HEK293T (cell line): ENCODE results near the gene ID3.

Experiments used
- CTCF ChIA-PET: fragments of 350-600 bp; formaldehyde crosslinking; extraction: SDS; loops from one replicate; lab custom pipeline; 2021; ENCODE audit warnings: antibody characterized with exemption, inconsistent platforms; lab: Yijun Ruan, JAX
- POLR2A ChIA-PET: fragments of 350-600 bp; formaldehyde crosslinking; extraction: SDS; loops from one replicate; lab custom pipeline; 2020; ENCODE audit warnings: antibody characterized with exemption, inconsistent platforms; lab: Yijun Ruan, JAX
- DNase-seq: peaks from one replicate; pipeline ENCODE4 v3.0.0; 2012; ENCODE audit warnings: mixed read lengths; ENCODE audit errors: extremely low spot score
- ARNT ChIP-seq: fragments of 450-650 bp; IDR thresholded peaks from 2 replicates; pipeline ENCODE4 v1.6.1; 2017; ENCODE audit warnings: mild to moderate bottlenecking
- BHLHE40 ChIP-seq: fragments of 450-650 bp; IDR thresholded peaks from 2 replicates; pipeline ENCODE4 v1.6.1; 2016; ENCODE audit warnings: mild to moderate bottlenecking, moderate library complexity, borderline replicate concordance
- CTBP1 ChIP-seq: fragments of 450-650 bp; IDR thresholded peaks from 2 replicates; pipeline ENCODE4 v1.6.1; 2016; ENCODE audit warnings: borderline replicate concordance
- ELF4 ChIP-seq: fragments of 450-650 bp; IDR thresholded peaks from 2 replicates; pipeline ENCODE4 v1.6.1; 2017; ENCODE audit warnings: antibody characterized with exemption
- FOXA1 ChIP-seq: fragments of 450-650 bp; IDR thresholded peaks from 2 replicates; pipeline ENCODE4 v1.6.1; 2016; ENCODE audit warnings: mild to moderate bottlenecking
- FOXK2 ChIP-seq: fragments of 450-650 bp; IDR thresholded peaks from 2 replicates; pipeline ENCODE4 v1.6.1; 2016; ENCODE audit warnings: mild to moderate bottlenecking
- FOXM1 ChIP-seq: fragments of 450-650 bp; IDR thresholded peaks from 2 replicates; pipeline ENCODE4 v1.6.1; 2017; ENCODE audit warnings: mild to moderate bottlenecking, borderline replicate concordance
- HDGF ChIP-seq: fragments of 450-650 bp; IDR thresholded peaks from 2 replicates; pipeline ENCODE4 v1.6.1; 2017; ENCODE audit warnings: antibody characterized with exemption, borderline replicate concordance
- L3MBTL2 ChIP-seq: fragments of 450-650 bp; conservative IDR thresholded peaks from 2 replicates; pipeline ENCODE4 v1.6.1; 2016; ENCODE audit warnings: mild to moderate bottlenecking
- LEF1 ChIP-seq: fragments of 450-650 bp; IDR thresholded peaks from 2 replicates; pipeline ENCODE4 v1.6.1; 2017; ENCODE audit warnings: mild to moderate bottlenecking, borderline replicate concordance
- NFRKB ChIP-seq: fragments of 450-650 bp; IDR thresholded peaks from 2 replicates; pipeline ENCODE4 v1.6.1; 2016; ENCODE audit warnings: mild to moderate bottlenecking, moderate library complexity
- SP1 ChIP-seq: fragments of 450-650 bp; IDR thresholded peaks from 2 replicates; pipeline ENCODE4 v1.6.1; 2017
- SUZ12 ChIP-seq: fragments of 450-650 bp; IDR thresholded peaks from 2 replicates; pipeline ENCODE4 v1.6.1; 2016; ENCODE audit warnings: mild to moderate bottlenecking
- TARDBP ChIP-seq: fragments of 450-650 bp; IDR thresholded peaks from 2 replicates; pipeline ENCODE4 v1.6.1; 2016
- ZNF384 ChIP-seq: fragments of 450-650 bp; IDR thresholded peaks from 2 replicates; pipeline ENCODE4 v1.6.1; 2016
- TF ChIP-seq, protein P1 (sequence below): fragments of 450-650 bp; IDR thresholded peaks from 2 replicates; pipeline ENCODE4 v1.6.1; 2016

Gene ID3

GRCh38 chr1:23556635-23557470 is 2.4 kb downstream of the ID3 start:
- CTCF ChIA-PET: interaction anchor here (2.9 to 3.7 kb wide), 2 partner anchors 78 to 81 kb away, joined by 18 to 31 read pairs; no protein-coding TSS in a partner anchor
- POLR2A ChIA-PET: interaction anchor here (0.6 to 3.9 kb wide), 11 partner anchors 20 to 212 kb away, joined by 3 to 35 read pairs (median 10); no protein-coding TSS in a partner anchor
- no peak for TF ChIP-seq TARDBP
- TF ChIP-seq ZNF384: no peak
- TF ChIP-seq FOXA1: no peak
- no peak for TF ChIP-seq FOXM1
- TF ChIP-seq, protein P1, sequence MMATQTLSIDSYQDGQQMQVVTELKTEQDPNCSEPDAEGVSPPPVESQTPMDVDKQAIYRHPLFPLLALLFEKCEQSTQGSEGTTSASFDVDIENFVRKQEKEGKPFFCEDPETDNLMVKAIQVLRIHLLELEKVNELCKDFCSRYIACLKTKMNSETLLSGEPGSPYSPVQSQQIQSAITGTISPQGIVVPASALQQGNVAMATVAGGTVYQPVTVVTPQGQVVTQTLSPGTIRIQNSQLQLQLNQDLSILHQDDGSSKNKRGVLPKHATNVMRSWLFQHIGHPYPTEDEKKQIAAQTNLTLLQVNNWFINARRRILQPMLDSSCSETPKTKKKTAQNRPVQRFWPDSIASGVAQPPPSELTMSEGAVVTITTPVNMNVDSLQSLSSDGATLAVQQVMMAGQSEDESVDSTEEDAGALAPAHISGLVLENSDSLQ: no peak
- no peak for TF ChIP-seq FOXK2
- no peak for TF ChIP-seq NFRKB
- no peak for TF ChIP-seq ARNT
- TF ChIP-seq HDGF: no peak
- TF ChIP-seq BHLHE40: no peak
- TF ChIP-seq LEF1: no peak
- TF ChIP-seq ELF4: no peak
- DNase-seq: no peak

- ChIA-PET POLR2A (interaction anchor here (0.6 to 2.6 kb wide), 12 partner anchors 12 to 211 kb away, joined by 3 to 22 read pairs (median 5); partner anchors contain the start of gene ELOA), CTCF (interaction anchor here (0.5 to 3.7 kb wide), 5 partner anchors 11 to 238 kb away, joined by 3 to 31 read pairs (median 5); no protein-coding TSS in a partner anchor)
- no peak for DNase-seq
- TF ChIP-seq ELF4 (no peak), NFRKB (no peak), LEF1 (no peak), ZNF384 (no peak), ARNT (no peak), FOXA1 (no peak), SUZ12 (no peak), SP1 (no peak), FOXM1 (no peak), L3MBTL2 (no peak), TARDBP (no peak)
Measured at GRCh38 chr1:23555986-23556634, 3.2 kb downstream of the ID3 start.

GRCh38 chr1:23555270-23555985 is 3.9 kb downstream of the ID3 start:
- DNase-seq: no peak
- ChIA-PET CTCF (interaction anchor here (0.5 to 3.7 kb wide), 5 partner anchors 10 to 237 kb away, joined by 3 to 31 read pairs (median 5); no protein-coding TSS in a partner anchor), POLR2A (interaction anchor here (0.6 to 2.6 kb wide), 22 partner anchors 10 to 211 kb away, joined by 3 to 22 read pairs (median 4); partner anchors contain the start of genes ASAP3 and ELOA)
- TF ChIP-seq CTBP1: no peak
- peak; percentile 83 for TF ChIP-seq L3MBTL2

DNA sequence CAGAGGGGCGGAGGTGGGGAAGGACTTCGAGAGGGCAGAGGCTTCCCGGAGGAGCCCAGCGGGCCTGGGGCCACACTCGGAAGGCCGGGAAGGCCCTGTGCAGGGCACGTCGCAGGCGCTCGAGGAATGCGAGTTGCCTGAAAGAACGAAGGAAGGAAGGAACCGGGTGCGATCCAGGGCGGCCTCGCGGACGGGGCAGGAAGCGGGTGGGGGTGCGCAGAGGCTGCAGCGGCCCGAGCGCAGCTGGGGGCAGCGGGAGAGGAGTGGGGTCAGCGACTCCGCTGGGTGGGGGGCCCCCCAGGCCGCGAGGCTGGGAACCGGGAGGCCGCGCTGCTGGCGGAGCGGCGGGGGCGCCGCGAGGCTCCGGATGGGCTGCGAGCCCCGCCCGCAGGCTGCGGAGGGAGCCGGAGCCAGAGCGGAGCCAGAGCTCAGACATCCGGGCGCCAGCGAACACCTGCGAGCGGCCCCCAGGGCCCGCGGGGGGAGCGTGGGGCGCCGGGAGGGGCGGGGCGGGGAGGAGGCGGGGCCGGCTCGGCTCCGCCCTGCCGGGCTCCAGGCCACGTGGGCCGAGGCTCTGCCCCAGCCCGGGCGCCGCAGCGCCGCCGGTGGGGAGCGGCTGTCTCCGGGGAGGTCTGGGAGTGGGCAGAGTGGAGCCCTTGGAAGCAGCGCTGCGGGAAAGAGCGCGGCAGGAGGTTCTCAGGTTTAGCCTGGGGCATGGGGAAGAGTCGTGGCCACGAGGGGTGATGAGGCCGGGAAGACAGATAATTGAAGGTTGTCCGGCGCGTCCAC is 4.6 kb downstream of the ID3 start:
- ChIA-PET POLR2A (interaction anchor here (0.6 to 2.6 kb wide), 21 partner anchors 9 to 189 kb away, joined by 3 to 22 read pairs (median 4); partner anchors contain the start of genes ASAP3 and ELOA), CTCF (interaction anchor here (1.5 to 3.7 kb wide), 3 partner anchors 9 to 83 kb away, joined by 4 to 31 read pairs (median 18); no protein-coding TSS in a partner anchor)
- peak; percentile 84 for DNase-seq
- TF ChIP-seq BHLHE40 (no peak), L3MBTL2 (peak; percentile 83), CTBP1 (no peak), ZNF384 (no peak), HDGF (no peak), FOXK2 (no peak), TARDBP (no peak), FOXM1 (peak; percentile 79), LEF1 (no peak), NFRKB (no peak), FOXA1 (no peak), SP1 (no peak), ELF4 (no peak), SUZ12 (no peak), ARNT (no peak)
- TF ChIP-seq, protein P1: no peak

- POLR2A ChIA-PET: interaction anchor here (0.8 to 2.6 kb wide), 15 partner anchors 9 to 186 kb away, joined by 3 to 22 read pairs (median 4); partner anchors contain the start of gene ASAP3
- DNase-seq: no peak
- CTCF ChIA-PET: interaction anchor here (2.9 to 3.7 kb wide), 2 partner anchors 81 to 83 kb away, joined by 18 to 31 read pairs; no protein-coding TSS in a partner anchor
- TF ChIP-seq FOXA1 (no peak), BHLHE40 (no peak), ARNT (no peak), FOXK2 (no peak), SP1 (no peak), TARDBP (no peak), CTBP1 (no peak), LEF1 (no peak), ZNF384 (no peak), SUZ12 (no peak), L3MBTL2 (no peak), FOXM1 (no peak), HDGF (no peak), NFRKB (no peak), ELF4 (no peak)
- TF ChIP-seq, protein P1: no peak
Measured at GRCh38 chr1:23554127-23554480, 5.2 kb downstream of the ID3 start.
